HG03342 (cell line): Measurements from ENCODE around the gene FKBP1B.
"Not testable (repeated sequence)": the region's sequence is repeated elsewhere in the genome, so short reads cannot be mapped to it uniquely, and the experiment has no call there.

Source experiments
- ATAC-seq: cut with Tn5 transposase; IDR thresholded peaks from one replicate; pipeline ENCODE4 v1.9.1; 2021; ENCODE audit warnings: mild to moderate bottlenecking, moderate library complexity; ENCODE audit not compliant: unreplicated experiment

The FKBP1B gene

DNA sequence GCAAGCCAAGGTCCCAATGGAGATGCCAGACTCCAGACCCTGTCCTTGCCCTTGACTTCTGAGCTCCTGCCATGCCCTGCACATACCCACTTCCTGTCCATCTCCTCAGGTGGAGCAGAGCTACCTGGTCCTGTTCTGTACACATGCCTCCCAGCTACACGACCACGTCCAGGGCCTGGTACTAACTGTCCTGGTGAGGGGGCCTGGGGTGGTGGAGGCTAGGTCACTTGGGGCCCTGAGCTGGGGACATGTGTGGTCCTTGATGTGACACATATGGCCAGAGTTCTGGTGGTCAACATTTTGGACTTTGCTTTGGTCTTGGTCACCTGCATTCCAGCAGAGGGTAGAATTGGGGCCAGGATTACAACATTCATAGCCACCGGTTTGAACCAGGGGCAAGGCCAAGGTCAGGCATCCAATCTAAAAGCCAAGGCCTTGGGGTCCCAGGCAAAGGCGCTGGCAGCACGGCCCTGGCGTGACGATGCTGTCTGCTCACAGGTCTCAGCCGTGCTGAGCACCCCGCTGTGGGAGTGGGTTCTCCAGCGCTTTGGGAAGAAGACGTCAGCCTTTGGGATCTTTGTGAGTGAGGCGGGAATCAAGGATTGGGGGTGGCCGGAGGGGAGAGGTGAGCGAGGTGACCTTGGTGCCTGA, 27.1 kb upstream of the FKBP1B start:
- no peak for ATAC-seq

DNA sequence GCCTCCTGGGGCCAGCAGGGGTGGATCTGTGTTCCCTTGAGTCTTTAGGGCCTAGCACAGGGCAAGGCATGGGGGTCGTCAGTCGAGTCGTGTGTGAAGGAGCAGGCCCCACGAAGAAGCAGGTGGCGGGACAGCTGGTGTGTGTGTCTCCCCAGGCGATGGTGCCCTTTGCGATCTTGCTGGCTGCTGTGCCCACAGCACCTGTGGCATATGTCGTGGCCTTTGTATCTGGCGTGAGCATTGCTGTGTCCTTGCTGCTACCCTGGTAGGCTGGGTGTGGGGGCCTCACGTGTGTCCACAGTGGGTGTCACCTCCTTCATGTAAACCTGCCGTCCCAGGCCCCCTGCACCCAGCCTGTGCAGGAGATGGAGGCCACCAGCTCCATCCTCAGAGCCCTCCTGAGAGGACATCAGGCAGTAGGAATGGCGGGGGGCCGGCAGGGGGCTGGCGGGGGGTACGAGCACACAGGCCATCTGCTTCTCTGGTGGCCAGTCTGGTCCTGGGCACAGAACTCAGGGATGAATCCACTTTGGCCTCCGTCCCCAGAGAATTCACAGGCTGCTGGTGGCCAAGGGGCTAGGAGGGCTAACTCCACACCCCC, 26.5 kb upstream of the FKBP1B start:
- no peak for ATAC-seq

DNA sequence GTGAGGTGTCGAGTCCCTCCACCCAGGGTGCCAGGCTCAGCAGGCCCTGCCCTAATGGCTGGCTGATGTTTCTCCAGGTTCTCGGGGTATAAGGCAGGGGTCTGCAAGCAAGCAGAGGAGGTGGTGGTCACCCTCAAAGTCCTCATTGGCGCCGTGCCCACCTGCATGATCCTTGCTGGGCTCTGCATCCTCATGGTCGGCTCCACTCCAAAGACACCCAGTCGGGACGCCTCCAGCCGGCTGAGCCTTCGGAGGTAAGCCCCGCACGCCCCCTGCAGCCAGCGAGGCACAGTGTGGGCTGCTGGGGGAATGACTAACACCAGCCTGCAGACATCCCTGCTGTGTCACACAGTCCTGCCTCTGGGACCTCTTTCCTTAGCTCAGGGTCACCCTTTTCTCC, 25.5 kb upstream of the FKBP1B start:
- no peak for ATAC-seq

DNA sequence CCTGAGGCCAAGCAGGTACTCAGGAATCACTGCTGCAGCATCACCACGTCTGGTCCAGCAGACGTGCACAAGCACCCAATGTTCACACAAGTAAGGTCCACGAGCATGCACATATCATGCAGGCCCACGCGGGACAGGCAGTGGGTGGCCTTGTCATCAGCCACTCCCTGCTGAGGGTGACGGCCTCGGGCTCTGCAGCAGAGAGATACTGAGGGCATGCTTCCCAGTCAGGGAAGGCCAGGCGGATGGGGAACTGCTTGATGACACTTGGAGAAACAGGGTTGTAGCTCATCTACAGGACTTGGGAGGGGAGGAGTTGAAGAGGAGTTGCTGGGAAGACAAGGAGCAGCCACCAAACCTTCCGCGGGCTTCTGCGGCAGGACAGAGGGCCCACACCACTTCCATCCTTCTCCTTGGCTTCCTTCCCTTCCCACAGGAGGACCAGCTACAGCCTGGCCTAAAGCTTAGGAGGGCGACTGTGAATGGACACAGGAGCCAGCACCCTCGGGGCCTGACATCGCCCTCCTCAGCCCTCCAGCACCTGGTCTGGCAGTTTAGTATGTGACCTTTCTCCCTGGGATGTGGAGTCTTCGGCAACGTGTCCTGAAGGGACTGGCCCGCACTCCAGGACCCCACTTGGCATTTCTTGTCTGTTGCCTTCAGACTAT, 24.4 kb upstream of the FKBP1B start:
- ATAC-seq: no peak

DNA sequence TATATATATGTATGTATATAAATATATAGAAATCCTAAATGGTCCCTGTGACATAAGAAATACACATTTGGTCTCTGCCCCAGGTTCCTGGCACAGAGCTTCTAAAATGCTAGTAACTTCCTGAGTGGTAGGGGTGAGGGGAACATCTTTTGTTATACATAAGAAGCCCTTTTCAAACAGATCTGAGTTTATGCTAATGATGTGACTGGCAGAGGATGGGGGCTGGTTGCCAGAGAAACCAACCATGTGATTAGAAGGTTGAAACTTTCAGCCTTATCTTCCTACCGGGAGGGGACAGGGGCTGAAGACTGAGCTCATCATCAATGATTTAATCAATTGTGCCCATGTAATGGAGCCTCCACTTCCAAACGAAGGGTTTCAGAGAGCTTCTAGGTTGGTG, 23.3 kb upstream of the FKBP1B start:
- no peak for ATAC-seq

DNA sequence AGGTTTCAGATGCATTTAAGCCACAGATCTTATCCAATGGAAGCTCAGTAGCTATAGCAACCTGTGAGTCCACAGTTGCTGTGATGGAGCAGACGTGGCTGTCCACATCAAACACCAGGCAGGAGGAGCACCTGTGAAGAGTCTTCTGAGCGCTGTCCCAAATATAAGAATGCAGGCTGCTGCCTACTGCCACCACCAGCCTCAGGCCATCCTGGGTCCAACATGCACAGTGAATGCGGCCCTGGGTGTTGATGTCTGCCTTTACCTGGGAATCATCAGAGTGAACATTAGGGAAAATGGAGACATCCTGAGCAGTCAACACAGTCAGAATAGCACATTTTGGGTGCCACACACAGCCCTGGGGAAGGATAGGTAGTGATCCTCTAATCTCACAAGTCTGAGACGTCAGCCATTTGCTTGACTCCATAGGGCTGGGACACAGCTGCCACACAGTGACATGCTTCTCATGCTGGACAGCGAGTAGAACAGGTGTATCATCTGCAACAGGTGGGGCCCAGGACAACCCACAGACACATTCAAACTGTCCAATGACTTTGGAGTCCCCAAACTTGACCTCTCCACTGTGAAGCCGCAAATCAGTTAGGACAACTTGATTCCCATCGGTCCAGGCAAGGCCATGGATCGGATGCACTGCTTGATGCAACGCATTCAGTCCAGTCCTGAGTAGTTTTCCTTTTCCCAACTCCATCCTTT, 10.6 kb upstream of the FKBP1B start:
- no peak for ATAC-seq

DNA sequence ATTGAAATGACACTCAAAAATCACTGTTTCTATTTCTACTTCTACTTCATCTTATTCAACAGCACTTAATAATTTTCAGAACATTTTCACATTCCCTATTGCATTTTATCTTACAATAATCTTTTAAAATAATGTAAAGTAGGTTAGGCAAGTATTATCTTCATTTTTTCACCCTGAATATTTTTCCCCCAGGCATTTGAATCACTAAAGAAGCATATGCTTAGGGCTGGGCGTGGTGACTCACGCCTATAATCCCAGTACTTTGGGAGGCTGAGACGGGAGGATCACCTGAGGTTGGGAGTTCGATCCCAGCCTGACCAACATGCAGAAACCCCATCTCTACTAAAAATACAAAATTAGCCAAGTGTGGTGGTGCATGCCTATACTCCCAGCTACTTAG, 9.0 kb upstream of the FKBP1B start:
- no peak for ATAC-seq

DNA sequence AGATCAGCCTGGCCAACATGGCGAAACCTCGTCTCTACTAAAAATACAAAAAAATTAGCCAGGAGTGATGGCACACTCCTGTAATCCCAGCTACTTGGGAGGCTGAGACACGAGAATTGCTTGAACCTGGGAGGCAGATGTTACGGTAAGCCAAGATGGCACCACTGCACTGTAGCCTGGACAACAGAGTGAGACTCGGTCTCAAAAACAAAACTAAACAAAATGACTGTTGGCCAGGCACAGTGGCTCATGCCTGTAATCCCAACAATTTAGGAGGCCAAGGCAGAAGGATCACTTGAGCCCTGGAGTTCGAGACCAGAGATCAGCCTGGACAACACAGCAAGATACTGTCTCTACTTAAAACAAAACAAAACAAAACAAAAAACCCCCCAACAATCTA, 6.4 kb upstream of the FKBP1B start:
- ATAC-seq: not testable (repeated sequence)

DNA sequence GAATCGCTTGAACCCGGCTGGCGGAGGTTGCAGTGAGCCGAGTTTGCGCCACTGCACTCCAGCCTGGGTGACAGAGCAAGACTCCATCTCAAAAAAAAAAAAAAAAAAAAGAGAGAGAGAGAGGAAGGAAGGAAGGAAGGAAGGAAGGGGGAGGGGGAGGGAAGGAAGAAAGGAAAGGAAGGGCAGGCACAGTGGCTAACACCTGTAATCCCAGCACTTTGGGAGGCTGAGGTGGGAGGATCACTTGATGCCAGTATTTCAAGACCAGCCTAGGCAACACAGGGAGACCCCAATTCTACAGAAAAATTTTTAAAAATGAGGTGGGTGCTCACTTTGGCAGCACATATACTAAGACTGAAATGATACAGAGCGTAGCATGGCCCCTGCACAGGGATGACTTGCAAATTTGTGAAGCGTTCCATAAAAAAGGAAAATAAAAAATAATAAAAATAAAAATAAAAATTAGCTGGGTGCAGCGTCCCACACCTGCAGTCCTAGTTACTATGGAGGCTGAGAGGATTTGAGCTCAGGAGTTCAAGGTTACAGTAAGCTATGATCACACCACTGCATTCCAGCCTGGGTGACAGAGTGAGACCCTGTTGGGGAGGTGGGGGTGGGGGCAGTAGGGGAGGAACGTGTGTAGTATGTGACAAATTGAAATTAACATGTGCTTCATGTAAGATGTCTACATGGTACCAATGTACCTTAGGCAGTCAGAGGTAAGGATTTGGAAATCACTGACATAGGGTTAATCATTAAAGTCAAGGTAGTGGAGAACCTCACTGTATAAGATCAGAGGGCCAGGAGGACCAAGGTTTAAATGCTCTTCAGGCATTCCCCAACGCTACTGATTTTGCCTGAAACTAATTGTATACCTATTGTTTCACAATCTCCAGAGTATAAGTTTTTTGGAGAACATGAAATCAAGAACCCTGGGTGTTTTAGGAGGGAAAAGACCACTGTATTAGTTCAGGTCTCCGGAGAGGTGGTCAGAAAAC, 3.7 kb upstream of the FKBP1B start:
- ATAC-seq: no peak

DNA sequence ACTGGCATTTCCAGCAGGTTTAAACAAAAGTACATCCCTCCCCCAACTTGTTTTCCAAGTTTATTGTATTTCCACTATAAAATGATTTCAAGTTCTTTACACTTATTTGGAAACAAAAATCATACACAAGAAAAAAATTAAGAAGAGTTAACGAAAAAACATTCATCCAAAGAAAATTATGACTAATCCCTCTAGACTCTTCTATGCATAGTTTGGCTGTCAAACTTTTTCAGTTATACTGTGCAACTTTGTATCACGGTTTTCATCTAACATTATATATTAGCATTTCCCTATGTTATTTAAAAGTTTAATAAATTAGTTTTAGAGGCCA, 3.0 kb upstream of the FKBP1B start:
- ATAC-seq: no peak

DNA sequence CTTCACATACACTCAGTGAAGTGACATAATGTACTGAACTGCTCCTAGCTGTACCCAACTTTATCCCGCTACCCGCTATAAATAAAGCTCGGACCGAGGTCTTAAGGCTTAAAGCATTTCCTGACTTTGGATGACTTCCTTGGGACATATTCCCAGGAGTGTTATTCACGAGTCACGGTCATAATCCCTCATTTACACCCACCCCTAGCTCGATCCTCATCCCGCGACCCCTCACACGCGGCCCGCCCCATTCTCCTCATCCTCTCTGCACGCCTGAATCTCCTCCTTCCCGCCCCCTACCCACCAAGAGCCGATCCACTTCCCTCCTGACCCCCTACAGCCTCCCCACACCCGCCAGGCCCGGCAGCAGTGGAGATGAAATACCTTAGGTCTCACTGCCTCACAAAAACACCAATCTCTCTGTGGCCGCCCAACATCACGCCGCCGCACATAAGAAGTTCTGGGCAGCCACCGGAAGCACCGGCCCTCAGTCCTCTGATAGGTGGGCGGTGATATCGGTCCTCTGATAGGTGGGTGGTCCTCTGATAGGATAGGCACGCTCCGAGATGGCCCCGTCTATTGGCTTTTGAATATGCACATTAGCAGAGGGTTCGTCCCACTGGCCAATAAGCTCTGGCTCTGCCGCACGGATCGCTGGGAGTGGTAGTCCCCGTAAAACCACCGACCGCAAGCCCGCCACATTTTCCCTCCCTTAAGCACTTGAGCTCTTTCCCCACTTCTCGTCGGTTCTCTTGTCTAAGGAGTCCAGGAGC, 2.4 kb upstream of the FKBP1B start, which contains the start of gene WDCP:
TSS of gene WDCP (minus strand) at position 462 of the 773 bp plus-strand sequence. CDS start 7,897 bp downstream, outside the sequence.
- ATAC-seq: peak; percentile 100

DNA sequence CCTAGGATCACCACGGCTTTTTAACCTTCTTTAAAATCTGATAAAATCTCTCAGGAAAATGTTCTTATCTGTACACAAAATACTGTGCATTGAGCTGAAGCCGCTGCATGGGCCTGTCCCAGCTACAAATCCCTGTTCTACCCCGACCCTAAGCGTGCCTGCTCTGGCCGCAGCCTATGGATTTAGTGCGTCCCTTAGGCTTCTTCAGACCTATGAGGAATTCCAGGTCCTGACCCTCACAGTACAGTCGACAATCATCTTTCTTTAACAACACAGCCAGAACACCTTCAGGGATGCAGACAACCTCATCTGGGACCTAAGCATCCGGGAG, 1.9 kb upstream of the FKBP1B start:
- ATAC-seq: no peak

DNA sequence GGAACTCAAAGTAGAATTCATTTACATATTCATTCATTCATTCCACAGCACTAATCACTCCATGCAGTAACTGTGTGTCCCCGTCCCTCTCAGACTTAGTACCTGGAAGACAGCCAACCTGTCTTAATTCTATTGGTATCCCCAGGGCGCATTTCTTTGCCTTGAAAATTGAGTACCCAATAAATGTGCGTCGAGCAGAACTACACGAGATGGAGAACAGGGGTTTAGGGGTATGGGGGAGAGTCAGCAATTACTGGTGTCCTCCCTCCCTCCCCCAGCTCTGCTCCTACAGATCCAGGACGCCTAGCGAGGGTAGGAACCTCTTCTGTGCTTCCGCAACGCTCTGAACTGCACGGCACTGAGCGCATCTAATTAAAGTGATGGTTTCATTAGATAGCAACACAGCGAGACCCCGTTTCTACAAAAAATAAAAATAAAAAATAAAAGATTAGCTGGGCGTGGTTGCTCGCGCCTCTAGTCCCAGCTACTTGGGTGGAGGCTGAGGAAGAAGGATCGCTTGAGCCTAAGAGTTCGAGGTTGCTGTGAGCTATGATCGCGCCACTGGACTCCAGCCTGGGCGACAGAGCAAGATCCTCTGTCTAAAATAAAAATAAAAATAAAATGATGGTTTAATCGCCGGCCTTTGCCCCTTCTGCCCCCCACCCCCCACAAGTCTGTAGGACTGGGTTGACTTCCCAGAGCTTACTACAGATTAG, 614 bp upstream of the FKBP1B start:
- ATAC-seq: no peak

DNA sequence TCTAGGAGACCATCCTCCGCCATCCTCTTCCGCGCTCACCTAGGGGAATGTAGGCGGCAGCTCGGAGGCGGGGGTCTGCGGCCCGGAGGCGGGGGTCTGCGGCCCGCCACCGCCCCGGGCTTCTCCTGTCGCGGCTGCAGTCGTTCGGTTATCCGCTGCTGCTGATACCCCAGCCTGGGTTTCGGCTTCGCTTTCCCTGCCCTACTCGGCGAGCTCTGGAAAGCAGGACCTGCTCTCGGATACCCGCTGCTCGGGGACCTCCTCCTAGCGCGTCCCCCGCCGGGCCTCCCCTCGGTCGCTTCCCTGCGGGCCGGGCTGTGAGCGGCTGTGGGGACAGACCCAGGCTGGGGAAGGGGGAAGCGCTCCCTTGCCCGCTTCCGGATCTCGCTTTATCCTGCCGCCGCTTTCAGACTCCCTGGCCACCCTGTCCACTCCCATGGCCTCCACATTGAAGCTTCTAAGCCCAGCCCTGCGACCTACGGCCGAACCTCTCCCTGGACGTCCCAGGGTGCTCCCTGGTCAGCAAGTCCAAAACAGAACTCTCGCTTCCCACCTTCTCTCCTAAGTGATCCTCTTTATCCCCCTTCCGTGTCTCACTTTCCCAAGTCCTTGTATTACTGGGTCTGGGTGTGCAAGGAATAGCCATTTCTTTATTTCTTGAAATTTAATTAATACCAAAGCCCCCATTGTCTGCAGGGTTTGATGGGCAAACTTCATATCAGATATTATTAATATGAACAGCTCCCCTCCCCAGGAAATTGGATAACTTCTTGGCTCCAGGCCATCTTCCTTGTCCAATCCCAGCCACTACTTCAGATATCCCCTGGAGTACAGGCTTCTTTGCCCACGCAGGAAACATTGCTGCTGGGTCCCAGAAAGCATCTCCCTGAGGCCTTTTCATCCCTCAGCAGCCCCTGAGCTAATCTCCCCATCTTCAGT, 769 bp downstream of the FKBP1B start:
- no peak for ATAC-seq

DNA sequence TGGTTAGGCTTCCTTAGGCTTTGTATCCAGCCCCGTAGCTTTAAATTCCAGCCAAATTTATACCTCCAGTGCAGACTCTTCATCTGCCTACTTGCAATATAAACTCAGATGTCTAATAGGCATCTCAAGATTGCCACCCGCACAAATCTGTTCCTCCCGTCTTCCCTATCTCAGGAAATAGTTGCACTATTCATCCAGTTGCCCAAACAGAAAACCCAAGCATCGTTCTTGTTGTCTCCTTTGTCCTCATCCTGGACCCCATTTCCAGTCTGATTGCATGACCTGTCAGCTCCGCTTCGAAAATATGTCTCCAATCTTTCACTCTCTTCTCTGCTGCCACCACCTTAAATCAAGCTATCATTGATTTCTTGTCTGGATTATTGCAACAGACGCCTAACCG, 2.3 kb downstream of the FKBP1B start:
- no peak for ATAC-seq

DNA sequence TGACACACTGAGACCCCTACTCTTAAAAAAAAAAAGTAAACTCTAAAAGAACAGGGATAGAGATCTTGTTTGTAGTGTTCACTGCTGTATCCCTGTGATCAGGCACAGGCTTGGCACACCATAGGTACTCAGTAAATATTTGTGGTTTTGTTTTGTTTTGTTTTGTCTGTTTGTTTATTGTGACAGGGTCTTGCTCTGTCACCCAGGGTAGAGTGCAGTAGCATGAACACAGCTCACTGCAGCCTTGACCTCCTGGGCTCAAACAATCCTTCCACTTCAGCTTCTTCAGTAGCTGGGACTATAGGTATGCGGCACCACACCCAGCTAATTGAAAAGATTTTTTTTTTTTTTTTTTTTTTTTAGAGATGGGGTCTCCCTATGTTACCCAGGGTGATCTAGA, 3.4 kb downstream of the FKBP1B start:
- no peak for ATAC-seq

DNA sequence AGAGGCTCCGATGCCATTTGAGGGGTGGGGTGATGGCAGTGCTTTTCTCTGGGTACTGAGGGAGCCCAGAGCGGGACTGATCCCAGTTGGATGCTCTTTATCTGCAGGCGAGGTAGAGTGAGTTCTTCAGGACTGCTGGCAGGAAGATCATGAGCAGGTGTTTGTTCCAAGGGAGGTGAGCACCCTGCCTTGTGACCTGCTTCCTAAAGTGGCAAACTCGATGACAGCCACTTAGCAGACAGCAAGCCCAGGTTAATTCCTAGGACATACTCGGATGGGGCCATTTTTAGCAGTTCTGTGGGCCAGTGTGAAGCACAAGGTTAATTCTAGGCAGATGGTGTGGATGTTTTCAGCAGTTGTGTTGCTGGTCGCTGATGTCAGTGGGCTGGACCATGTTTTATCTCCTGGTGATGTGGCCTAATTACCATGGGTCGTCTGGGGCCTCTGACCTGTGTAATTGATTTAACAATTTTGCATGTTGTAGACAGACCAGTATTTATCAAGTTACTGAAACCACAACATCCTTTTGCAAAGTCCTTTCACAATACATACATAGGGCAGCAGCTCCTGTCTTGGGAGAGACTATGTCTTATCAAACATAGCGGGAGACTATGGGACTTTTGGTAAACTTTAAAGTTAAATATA, 4.9 kb downstream of the FKBP1B start:
- ATAC-seq: no peak

DNA sequence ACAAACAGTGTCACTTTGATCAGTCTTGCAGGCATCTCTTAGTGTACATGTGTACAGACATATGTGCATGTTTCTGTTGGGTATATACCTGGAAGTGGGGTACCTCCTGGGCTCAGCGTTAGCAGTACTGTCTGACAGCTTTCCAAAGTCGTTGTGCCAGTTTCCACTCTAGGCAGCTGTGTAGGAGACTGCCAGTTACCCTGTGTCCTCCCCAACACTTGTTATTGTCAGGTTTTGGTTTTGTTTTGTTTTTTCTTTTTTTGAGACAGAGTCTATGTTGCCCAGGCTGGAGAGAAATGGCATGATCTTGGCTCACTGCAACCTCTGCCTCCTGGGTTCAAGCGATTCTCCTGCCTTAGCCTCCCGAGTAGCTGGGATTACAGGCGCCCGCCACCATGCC, 6.2 kb downstream of the FKBP1B start:
- no peak for ATAC-seq
